ENCODE results near the gene POC1A. TPM values are rescaled to one million over a fixed set of nuclear protein-coding genes. Genes with fewer than 3 reads are reported as not detected.
A peak's percentile ranks its signal among the peaks of the same experiment; 100 is the strongest.

Gene POC1A
- total and polyA plus RNA-seq, 9 of the 15 experiments (the other 6 are each of a cell fraction or from before 2014, with no cell fraction given) = 7.2 to 17.5 (median 12.1) TPM

GRCh38 chr3:52195823-52196331, 41.7 kb upstream of the POC1A start:
- Histone ChIP-seq H3K9ac (ENCODE audit: insufficient read depth in 1 of 2, low read depth in 2 of 2, low read length in 2 of 2) (peak overlapping the region in 1 of 2 experiments; percentile 65; a peak in 1 of 4 replicates), H3K4me3 (no peak overlapping the region), H3K9me1 (ENCODE audit: control insufficient read depth, insufficient read depth, low read length) (no peaks in the 10 kb centered on the region), H3K27me3 (ENCODE audit: control insufficient read depth in 2 of 2, insufficient read depth in 2 of 2, low read length in 2 of 2) (no peaks in the 10 kb centered on the region), H3K4me2 (ENCODE audit: insufficient read depth, low read length) (no peak overlapping the region), H3K4me1 (replicated peaks in 1 of 2; ENCODE audit: control insufficient read depth in 2 of 2, insufficient read depth in 2 of 2, low read length in 2 of 2) (peaks cover 25 to 39% of the 10 kb centered on the region in 2 experiments), H2AFZ (ENCODE audit: low read depth, low read length) (peak overlapping the region; percentile 77), H3K27ac (ENCODE audit: extremely low read depth, low read depth, low read length) (no peak overlapping the region), H3K36me3 (ENCODE audit: control insufficient read depth, insufficient read depth, low read length) (peaks cover 18% of the 10 kb centered on the region; the same call in 1 of the 3 replicates), H4K20me1 (replicated peaks; ENCODE audit: control insufficient read depth, insufficient read depth, low read length) (no peaks in the 10 kb centered on the region), H3K9me3 (replicated peaks; ENCODE audit: control insufficient read depth, insufficient read depth, low read depth, low read length) (no peaks in the 10 kb centered on the region), H3K79me2 (ENCODE audit: control insufficient read depth, insufficient read depth, low read length) (peaks cover 16% of the 10 kb centered on the region)
- TF ChIP-seq CBX1 (IDR thresholded peaks at IDR 0.05; ENCODE audit: low read depth) (no peak), NFE2 (IDR thresholded peaks at IDR 0.05; ENCODE audit: low read depth) (peak; percentile 42; the same call in 1 of the 2 replicates), NR2C2 (CRISPR knock-in tag; IDR thresholded peaks at IDR 0.05) (no peak), NR2C2 (tag; IDR thresholded peaks at IDR 0.05) (peak; percentile 40; the same call in 1 of the 2 replicates), ZNF592 (IDR thresholded peaks at IDR 0.05) (peak; percentile 47; the same call in 1 of the 2 replicates)
- CTCF ChIA-PET (ENCODE audit: low intra/inter-chr PET ratio) = no interaction called here
- DNase-seq (ENCODE audit: extremely low read depth in 1 of 4, low spot score in 3 of 4) (no peak), ATAC-seq (no peak), FAIRE-seq (no peak)
- in situ Hi-C loops (cut with MboI) = no loop called here
- intact Hi-C loops (cut with micrococcal nuclease) = no loop called here
- WGBS (ENCODE audit: insufficient coverage, low coverage, missing lambda C conversion rate) = 53% methylated on average over 7 of the region's 10 CpGs
- POLR2A ChIA-PET = interaction anchor here (0.5 to 2.0 kb wide), 5 partner anchors 12 to 165 kb away, joined by 3 to 5 read pairs (median 4); partner anchors contain the start of gene POC1A
- BruUV-seq (replicated peaks) = no TSS peak

Measured in K562 (cell line).